KMS-11 (cell line): ENCODE results near the gene HPS3.

Source experiments
- H2AFZ ChIP-seq: fragments of 200-600 bp; sonication (generic); 2 replicates; pipeline ENCODE4 v1.6.1; 2016; ENCODE audit warnings: antibody characterized with exemption, mixed run types, low read depth
- H3K27ac ChIP-seq: fragments of 200-600 bp; sonication (generic); 2 replicates; pipeline ENCODE4 v1.6.1; 2016; ENCODE audit warnings: mild to moderate bottlenecking, mixed run types
- H3K27me3 ChIP-seq: fragments of 200-600 bp; sonication (generic); 2 replicates; pipeline ENCODE4 v1.6.1; 2017; ENCODE audit warnings: mild to moderate bottlenecking, low read depth, mixed run types, moderate library complexity; ENCODE audit not compliant: insufficient read depth
- H3K36me3 ChIP-seq: fragments of 200-600 bp; sonication (generic); 2 replicates; pipeline ENCODE4 v1.6.1; 2017; ENCODE audit warnings: mild to moderate bottlenecking, mixed run types; ENCODE audit not compliant: insufficient read depth
- H3K4me1 ChIP-seq: fragments of 200-600 bp; sonication (generic); 2 replicates; pipeline ENCODE4 v1.6.1; 2016; ENCODE audit warnings: mild to moderate bottlenecking, low read depth, mixed run types; ENCODE audit not compliant: poor library complexity, severe bottlenecking
- H3K4me2 ChIP-seq: fragments of 200-600 bp; sonication (generic); 2 replicates; pipeline ENCODE4 v1.7.0; 2016; ENCODE audit warnings: mild to moderate bottlenecking, mixed run types
- H3K4me3 ChIP-seq: fragments of 200-600 bp; sonication (generic); IDR thresholded peaks from 2 replicates; pipeline ENCODE4 v1.6.1; 2017; ENCODE audit warnings: low read depth, low read length, mixed read lengths; ENCODE audit not compliant: insufficient read depth
- H3K79me2 ChIP-seq: fragments of 200-600 bp; sonication (generic); 2 replicates; pipeline ENCODE4 v1.6.1; 2016; ENCODE audit warnings: low read depth, mixed run types; ENCODE audit not compliant: insufficient read depth
- H3K9ac ChIP-seq: fragments of 200-600 bp; sonication (generic); 2 replicates; pipeline ENCODE4 v1.6.1; 2016; ENCODE audit warnings: mild to moderate bottlenecking, mixed run types
- H4K20me1 ChIP-seq: fragments of 200-600 bp; sonication (generic); 2 replicates; pipeline ENCODE4 v1.6.1; 2016; ENCODE audit warnings: mild to moderate bottlenecking, mixed run types; ENCODE audit not compliant: insufficient read depth
- CTCF ChIP-seq: fragments of 200-600 bp; sonication (generic); conservative IDR thresholded peaks from 2 replicates; pipeline ENCODE4 v1.6.1; 2017; ENCODE audit warnings: low read depth, mild to moderate bottlenecking, antibody characterized with exemption, low read length, moderate library complexity, mixed read lengths

Gene HPS3

GRCh38 chr3:149197669-149198068 lies 68.2 kb downstream of the HPS3 start:
- Histone ChIP-seq H2AFZ (no peak overlapping the region), H3K4me1 (no peaks in the 10 kb centered on the region), H3K27ac (no peak overlapping the region), H3K4me3 (no peak overlapping the region), H3K9ac (no peak overlapping the region), H3K36me3 (no peaks in the 10 kb centered on the region), H3K79me2 (no peaks in the 10 kb centered on the region), H3K27me3 (no peaks in the 10 kb centered on the region), H3K4me2 (no peak overlapping the region), H4K20me1 (no peaks in the 10 kb centered on the region)
- TF ChIP-seq CTCF: no peak

GRCh38 chr3:149198611-149199010 lies 69.2 kb downstream of the HPS3 start:
- Histone ChIP-seq H3K27ac (no peak overlapping the region), H3K4me3 (no peak overlapping the region), H3K9ac (no peak overlapping the region), H3K36me3 (no peaks in the 10 kb centered on the region), H3K79me2 (no peaks in the 10 kb centered on the region), H3K4me2 (no peak overlapping the region), H2AFZ (no peak overlapping the region), H4K20me1 (no peaks in the 10 kb centered on the region), H3K27me3 (no peaks in the 10 kb centered on the region), H3K4me1 (no peaks in the 10 kb centered on the region)
- TF ChIP-seq CTCF: no peak

- Histone ChIP-seq H3K4me2 (no peak overlapping the region), H3K4me3 (no peak overlapping the region), H3K4me1 (no peaks in the 10 kb centered on the region), H3K36me3 (no peaks in the 10 kb centered on the region), H4K20me1 (no peaks in the 10 kb centered on the region), H2AFZ (no peak overlapping the region), H3K9ac (no peak overlapping the region), H3K79me2 (no peaks in the 10 kb centered on the region), H3K27ac (no peak overlapping the region), H3K27me3 (no peaks in the 10 kb centered on the region)
- no peak for TF ChIP-seq CTCF
These were observed 70.0 kb downstream of the HPS3 start for GRCh38 chr3:149199474-149199873.

GRCh38 chr3:149203758-149204157 lies 74.3 kb downstream of the HPS3 start:
- Histone ChIP-seq H4K20me1 (no peaks in the 10 kb centered on the region), H3K9ac (no peak overlapping the region), H3K4me3 (no peak overlapping the region), H3K27me3 (no peaks in the 10 kb centered on the region), H2AFZ (no peak overlapping the region), H3K36me3 (no peaks in the 10 kb centered on the region), H3K4me2 (no peak overlapping the region), H3K79me2 (no peaks in the 10 kb centered on the region), H3K4me1 (no peaks in the 10 kb centered on the region), H3K27ac (no peak overlapping the region)
- no peak for TF ChIP-seq CTCF
